ENCODE results near the gene USP46.

DNA sequence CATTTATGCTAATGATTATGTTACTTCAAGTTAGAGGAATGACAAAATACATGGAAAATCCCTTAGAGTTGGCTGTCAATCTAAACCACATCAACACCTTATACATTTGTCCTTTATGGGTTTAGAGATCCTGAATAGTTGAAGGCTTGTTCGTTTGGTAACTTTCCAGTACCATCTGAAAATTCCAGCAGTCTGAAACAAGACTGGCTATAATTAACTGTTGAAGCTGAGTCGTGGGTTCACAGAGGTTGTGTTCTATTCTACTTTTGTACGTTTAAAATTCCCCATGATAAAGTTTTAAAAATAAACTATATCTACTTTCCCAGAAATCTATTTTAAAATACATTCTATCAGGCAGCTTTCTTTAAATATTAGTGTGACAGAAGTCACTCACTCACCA lies 73.0 kb downstream of the USP46 start:
- TF ChIP-seq, protein P1, sequence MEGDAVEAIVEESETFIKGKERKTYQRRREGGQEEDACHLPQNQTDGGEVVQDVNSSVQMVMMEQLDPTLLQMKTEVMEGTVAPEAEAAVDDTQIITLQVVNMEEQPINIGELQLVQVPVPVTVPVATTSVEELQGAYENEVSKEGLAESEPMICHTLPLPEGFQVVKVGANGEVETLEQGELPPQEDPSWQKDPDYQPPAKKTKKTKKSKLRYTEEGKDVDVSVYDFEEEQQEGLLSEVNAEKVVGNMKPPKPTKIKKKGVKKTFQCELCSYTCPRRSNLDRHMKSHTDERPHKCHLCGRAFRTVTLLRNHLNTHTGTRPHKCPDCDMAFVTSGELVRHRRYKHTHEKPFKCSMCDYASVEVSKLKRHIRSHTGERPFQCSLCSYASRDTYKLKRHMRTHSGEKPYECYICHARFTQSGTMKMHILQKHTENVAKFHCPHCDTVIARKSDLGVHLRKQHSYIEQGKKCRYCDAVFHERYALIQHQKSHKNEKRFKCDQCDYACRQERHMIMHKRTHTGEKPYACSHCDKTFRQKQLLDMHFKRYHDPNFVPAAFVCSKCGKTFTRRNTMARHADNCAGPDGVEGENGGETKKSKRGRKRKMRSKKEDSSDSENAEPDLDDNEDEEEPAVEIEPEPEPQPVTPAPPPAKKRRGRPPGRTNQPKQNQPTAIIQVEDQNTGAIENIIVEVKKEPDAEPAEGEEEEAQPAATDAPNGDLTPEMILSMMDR (IDR thresholded peaks at IDR 0.05) = no peak
- TF ChIP-seq ZNF423 (CRISPR knock-in tag; IDR thresholded peaks at IDR 0.05) (no peak), CREM (CRISPR knock-in tag; IDR thresholded peaks at IDR 0.05) (no peak), NR1H2 (CRISPR knock-in tag; IDR thresholded peaks at IDR 0.05) (no peak), ZNF396 (CRISPR knock-in tag; IDR thresholded peaks at IDR 0.05; ENCODE audit: borderline replicate concordance) (no peak)
- TF ChIP-seq, protein P2, sequence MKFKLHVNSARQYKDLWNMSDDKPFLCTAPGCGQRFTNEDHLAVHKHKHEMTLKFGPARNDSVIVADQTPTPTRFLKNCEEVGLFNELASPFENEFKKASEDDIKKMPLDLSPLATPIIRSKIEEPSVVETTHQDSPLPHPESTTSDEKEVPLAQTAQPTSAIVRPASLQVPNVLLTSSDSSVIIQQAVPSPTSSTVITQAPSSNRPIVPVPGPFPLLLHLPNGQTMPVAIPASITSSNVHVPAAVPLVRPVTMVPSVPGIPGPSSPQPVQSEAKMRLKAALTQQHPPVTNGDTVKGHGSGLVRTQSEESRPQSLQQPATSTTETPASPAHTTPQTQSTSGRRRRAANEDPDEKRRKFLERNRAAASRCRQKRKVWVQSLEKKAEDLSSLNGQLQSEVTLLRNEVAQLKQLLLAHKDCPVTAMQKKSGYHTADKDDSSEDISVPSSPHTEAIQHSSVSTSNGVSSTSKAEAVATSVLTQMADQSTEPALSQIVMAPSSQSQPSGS (CRISPR knock-in tag; IDR thresholded peaks at IDR 0.05; ENCODE audit: borderline replicate concordance, low read depth) = no peak
- TF ChIP-seq, protein P3, sequence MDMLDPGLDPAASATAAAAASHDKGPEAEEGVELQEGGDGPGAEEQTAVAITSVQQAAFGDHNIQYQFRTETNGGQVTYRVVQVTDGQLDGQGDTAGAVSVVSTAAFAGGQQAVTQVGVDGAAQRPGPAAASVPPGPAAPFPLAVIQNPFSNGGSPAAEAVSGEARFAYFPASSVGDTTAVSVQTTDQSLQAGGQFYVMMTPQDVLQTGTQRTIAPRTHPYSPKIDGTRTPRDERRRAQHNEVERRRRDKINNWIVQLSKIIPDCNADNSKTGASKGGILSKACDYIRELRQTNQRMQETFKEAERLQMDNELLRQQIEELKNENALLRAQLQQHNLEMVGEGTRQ (CRISPR knock-in tag; IDR thresholded peaks at IDR 0.05) = no peak
